Mononuclear cell (primary cell): ENCODE results near the gene ANKRD18A. TPM values are rescaled to one million over a fixed set of nuclear protein-coding genes. Genes with fewer than 3 reads are reported as not detected.
"Not testable (repeated sequence)": the region's sequence is repeated elsewhere in the genome, so short reads cannot be mapped to it uniquely, and the experiment has no call there.

Experiments used
- H3K27me3 ChIP-seq: 2 replicates; pipeline ENCODE4 v1.6.0; 2011; ENCODE audit warnings: low read length, control low read depth; ENCODE audit not compliant: insufficient read depth
- H3K4me1 ChIP-seq: 2 replicates; pipeline ENCODE4 v1.5.1; 2011; ENCODE audit warnings: mild to moderate bottlenecking, low read length, control low read depth; ENCODE audit not compliant: insufficient read depth
- H3K4me3 ChIP-seq: 2 replicates; pipeline ENCODE4 v1.5.1; 2011; ENCODE audit warnings: mild to moderate bottlenecking, low read length, moderate library complexity
- H3K9me3 ChIP-seq: 2 replicates; pipeline ENCODE4 v1.5.1; 2011; ENCODE audit warnings: low read depth, mild to moderate bottlenecking, control low read depth, low read length
- total RNA-seq: library from RNA; depleted of rRNA; stranded (reverse); fragments of >200 nt; gene quantifications from one replicate; pipeline ENCODE4 v1.2.3, GENCODE V29; 2012

Gene ANKRD18A
- total RNA-seq, 1 donor: 2.0 TPM

GRCh38 chr9:38591346-38592063, 28.9 kb downstream of the ANKRD18A start:
- not testable (repeated sequence) for H3K27me3 ChIP-seq, H3K4me3 ChIP-seq, H3K9me3 ChIP-seq, H3K4me1 ChIP-seq

DNA sequence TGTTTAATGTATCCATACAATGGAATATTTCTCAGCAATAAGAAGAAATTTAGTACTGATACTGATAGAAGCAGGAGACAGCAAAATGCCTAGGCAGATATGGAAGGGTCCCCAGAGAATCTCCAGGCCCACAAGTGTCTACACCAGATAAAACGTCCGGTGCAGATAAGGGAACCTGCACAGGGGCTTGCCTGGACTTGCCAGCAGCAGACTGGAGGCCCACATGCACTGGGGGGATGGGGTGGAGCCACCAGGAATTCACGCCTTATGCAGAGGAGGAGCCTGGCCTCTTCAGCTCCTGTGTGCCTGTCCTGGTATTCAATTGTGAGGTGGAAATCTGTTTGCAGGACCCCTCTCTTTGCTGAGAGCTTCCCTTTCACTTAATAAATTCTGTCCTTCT, 36.6 kb downstream of the ANKRD18A start:
- not testable (repeated sequence) for H3K9me3 ChIP-seq, H3K27me3 ChIP-seq, H3K4me1 ChIP-seq, H3K4me3 ChIP-seq

- not testable (repeated sequence) for H3K9me3 ChIP-seq, H3K27me3 ChIP-seq, H3K4me3 ChIP-seq, H3K4me1 ChIP-seq
Observed at GRCh38 chr9:38580112-38580511, 40.3 kb downstream of the ANKRD18A start.

DNA sequence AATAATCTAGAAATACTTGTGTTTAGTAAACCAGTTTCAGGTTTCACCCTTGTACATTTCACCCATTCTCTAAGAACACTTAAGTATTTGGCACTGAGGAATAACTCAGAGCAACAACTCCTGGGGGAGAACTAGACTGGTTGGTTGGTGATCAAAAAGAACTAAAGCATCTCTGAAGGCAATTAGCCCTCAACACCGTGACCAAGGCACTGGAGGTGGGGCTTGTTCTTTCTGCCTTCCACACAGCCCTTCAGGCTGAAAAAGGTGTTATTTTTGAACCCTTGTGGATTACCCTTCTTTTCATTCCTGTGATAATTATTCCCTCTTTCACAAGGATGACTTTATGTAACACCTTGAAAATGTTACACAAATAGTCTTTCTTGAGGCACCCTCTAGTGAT, 44.2 kb downstream of the ANKRD18A start:
- H3K9me3 ChIP-seq, H3K4me3 ChIP-seq, H3K4me1 ChIP-seq, H3K27me3 ChIP-seq: not testable (repeated sequence)

DNA sequence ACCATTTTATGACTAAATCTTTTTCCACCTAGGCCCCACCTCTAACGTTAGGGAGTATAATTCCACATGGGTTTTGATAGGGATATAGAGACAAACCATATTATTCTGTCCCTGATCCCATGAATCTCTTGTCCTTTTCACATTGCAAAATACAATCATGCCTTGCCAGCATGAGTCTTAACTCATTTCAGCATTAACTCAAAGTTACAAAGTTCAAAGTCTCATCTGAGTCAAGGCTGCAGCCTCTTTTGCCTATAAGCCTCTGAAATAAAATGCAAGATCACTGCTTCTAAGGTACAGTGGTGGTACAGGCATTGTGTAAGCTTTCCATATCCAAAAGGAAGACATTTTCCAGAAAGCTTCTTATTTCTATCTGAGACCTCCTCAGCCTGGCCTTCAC, 54.3 kb downstream of the ANKRD18A start:
- H3K9me3 ChIP-seq, H3K4me1 ChIP-seq, H3K4me3 ChIP-seq, H3K27me3 ChIP-seq: not testable (repeated sequence)

- not testable (repeated sequence) for H3K27me3 ChIP-seq, H3K4me3 ChIP-seq, H3K9me3 ChIP-seq
Observed at GRCh38 chr9:38565178-38565577, 55.2 kb downstream of the ANKRD18A start.

DNA sequence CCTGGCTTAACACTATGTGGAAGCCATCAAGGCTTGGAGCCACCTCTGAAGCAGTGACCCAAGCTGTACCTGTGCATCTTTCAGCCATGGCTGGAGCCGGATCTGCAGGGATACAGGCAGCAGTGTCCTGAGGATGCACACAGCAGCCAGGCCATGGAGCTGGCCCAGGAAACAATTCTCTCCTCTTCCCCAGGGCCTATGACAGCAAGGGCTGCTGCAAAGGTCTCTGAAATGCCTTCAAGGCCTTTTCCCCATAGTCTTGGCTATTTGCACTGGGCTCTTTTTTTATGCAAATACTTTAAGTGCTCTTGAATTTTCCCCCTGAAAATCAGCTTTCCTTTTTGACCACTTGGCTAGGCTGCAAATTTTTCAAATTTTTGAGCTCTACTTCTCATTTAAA, 56.5 kb downstream of the ANKRD18A start:
- H3K9me3 ChIP-seq, H3K4me1 ChIP-seq, H3K27me3 ChIP-seq, H3K4me3 ChIP-seq: not testable (repeated sequence)

More at GRCh38 chr9:38565178-38565577, 55.2 kb downstream of the ANKRD18A start:
- not testable (repeated sequence) for H3K4me1 ChIP-seq

DNA sequence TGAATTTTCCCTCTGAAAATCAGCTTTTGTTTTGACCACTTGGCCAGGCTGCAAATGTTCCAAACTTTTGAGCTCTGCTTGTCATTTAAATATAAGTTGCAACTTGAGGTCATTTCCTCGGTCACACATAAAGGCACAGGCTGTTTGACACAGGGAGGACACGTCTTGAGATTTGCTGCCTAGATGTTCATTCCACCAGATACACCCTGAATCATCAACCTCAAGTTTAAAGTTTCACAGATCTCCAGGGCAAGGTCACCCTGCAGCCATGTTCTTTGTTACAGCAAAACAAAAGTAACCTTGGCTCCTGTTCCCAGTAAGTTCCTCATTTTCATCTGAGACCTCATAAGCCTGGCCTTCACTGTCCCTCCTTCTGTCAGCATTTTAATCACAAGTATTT, 59.3 kb downstream of the ANKRD18A start:
- not testable (repeated sequence) for H3K4me3 ChIP-seq, H3K27me3 ChIP-seq, H3K9me3 ChIP-seq, H3K4me1 ChIP-seq

- not testable (repeated sequence) for H3K27me3 ChIP-seq, H3K4me1 ChIP-seq, H3K4me3 ChIP-seq, H3K9me3 ChIP-seq
Observed at GRCh38 chr9:38559172-38559571, 61.2 kb downstream of the ANKRD18A start.

DNA sequence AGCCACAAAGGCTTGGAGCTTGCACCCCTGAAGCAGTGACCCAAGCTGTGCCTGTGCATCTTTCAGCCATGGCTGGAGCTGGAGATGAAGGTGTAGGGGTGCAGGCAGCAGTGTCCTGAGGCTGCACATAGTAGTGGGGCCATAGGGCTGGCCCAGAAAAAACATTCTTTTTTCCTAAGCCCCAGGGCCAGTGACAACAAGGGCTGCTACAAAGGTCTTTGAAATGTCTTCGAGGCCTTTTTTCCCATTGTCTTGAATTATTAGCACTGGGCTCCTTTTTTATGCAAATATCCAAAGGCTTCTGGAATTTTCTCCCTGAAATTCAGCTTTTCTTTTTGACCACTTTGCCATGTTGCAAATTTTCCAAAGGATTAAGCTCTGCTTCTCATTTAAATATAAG, 62.6 kb downstream of the ANKRD18A start:
- H3K4me3 ChIP-seq, H3K9me3 ChIP-seq, H3K4me1 ChIP-seq, H3K27me3 ChIP-seq: not testable (repeated sequence)

- not testable (repeated sequence) for H3K9me3 ChIP-seq, H3K4me3 ChIP-seq, H3K4me1 ChIP-seq, H3K27me3 ChIP-seq
Observed at GRCh38 chr9:38554966-38555365, 65.4 kb downstream of the ANKRD18A start.

- not testable (repeated sequence) for H3K4me1 ChIP-seq, H3K9me3 ChIP-seq, H3K27me3 ChIP-seq, H3K4me3 ChIP-seq
Observed at GRCh38 chr9:38553019-38553418, 67.4 kb downstream of the ANKRD18A start.

GRCh38 chr9:38546497-38547163, 73.8 kb downstream of the ANKRD18A start:
- H3K9me3 ChIP-seq, H3K4me1 ChIP-seq, H3K4me3 ChIP-seq, H3K27me3 ChIP-seq: not testable (repeated sequence)

GRCh38 chr9:38540535-38540934, 79.9 kb downstream of the ANKRD18A start:
- not testable (repeated sequence) for H3K4me3 ChIP-seq, H3K27me3 ChIP-seq, H3K9me3 ChIP-seq

DNA sequence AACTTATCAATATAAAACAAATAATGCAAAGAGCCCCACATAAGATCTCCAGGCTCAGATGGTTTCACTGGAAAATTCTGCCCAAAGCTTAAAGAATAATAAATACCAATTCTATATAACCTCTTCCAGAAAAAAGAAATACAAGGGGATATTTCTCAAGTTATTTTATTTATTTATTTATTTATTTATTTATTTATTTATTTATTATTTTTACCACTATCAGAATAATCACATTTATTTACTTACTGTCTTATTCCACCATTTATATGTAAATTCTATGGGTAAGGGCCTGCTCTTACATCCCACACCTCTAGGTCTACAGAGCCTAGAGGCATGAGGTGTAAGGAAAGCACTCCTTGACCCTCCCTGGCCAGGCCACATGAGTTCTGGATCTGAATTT, 91.1 kb downstream of the ANKRD18A start:
- Histone ChIP-seq H3K4me1 (no peaks in the 10 kb centered on the region), H3K4me3 (no peak overlapping the region), H3K9me3 (no peaks in the 10 kb centered on the region), H3K27me3 (no peaks in the 10 kb centered on the region)

More at GRCh38 chr9:38540535-38540934, 79.9 kb downstream of the ANKRD18A start:
- H3K4me1 ChIP-seq: not testable (repeated sequence)

- Histone ChIP-seq H3K27me3 (no peaks in the 10 kb centered on the region), H3K9me3 (no peaks in the 10 kb centered on the region), H3K4me3 (no peak overlapping the region), H3K4me1 (no peaks in the 10 kb centered on the region)
Observed at GRCh38 chr9:38527503-38527902, 92.9 kb downstream of the ANKRD18A start.
